GM12801 (cell line): ENCODE data around the gene HAVCR1.

ENCODE experiments used
- TF ChIP-seq, protein P1 (sequence below): IDR thresholded peaks from one replicate; pipeline ENCODE4 v1.5.1; 2011; ENCODE audit warnings: control low read depth; ENCODE audit not compliant: insufficient read length; ENCODE audit errors: extremely low read depth

HAVCR1 gene

DNA sequence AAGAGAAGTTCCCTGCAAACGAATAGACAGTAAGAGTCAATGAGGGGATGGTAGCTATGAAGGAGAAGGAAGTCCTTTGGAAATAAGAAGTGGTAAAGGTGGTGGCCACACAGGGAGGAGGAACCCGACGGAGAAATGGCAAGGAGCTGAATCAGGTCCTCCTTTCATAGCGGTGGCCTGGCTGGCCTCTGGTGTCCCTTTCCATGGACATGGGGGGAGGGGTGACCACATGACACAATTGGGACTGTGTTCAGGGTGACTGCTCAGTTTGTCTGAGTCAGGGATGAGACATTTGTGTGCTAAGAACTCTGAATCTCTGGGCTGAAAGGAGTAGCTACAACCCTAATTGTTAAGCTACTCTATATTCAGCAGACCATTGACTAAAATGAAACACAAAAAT, 67.2 kb downstream of the HAVCR1 start:
- TF ChIP-seq, protein P1, sequence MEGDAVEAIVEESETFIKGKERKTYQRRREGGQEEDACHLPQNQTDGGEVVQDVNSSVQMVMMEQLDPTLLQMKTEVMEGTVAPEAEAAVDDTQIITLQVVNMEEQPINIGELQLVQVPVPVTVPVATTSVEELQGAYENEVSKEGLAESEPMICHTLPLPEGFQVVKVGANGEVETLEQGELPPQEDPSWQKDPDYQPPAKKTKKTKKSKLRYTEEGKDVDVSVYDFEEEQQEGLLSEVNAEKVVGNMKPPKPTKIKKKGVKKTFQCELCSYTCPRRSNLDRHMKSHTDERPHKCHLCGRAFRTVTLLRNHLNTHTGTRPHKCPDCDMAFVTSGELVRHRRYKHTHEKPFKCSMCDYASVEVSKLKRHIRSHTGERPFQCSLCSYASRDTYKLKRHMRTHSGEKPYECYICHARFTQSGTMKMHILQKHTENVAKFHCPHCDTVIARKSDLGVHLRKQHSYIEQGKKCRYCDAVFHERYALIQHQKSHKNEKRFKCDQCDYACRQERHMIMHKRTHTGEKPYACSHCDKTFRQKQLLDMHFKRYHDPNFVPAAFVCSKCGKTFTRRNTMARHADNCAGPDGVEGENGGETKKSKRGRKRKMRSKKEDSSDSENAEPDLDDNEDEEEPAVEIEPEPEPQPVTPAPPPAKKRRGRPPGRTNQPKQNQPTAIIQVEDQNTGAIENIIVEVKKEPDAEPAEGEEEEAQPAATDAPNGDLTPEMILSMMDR = no peak

DNA sequence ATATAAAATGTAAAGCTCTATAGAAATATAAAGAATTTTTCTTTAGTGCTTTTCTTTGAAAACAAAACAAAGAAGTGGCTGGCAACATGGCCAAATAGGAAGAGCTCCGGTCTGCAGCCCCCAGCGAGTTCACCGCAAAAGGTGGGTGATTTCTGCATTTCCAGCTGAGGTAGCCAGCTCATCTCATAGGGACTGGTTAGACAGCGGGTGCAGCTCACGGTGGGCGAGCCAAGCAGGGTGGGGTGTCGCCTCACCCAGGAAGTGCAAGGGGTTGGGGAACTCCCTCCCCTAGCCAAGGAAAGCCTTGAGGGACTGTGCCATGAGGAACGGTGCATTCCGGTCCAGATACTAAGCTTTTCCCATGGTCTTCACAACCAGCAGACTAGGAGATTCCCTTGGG, 74.9 kb downstream of the HAVCR1 start:
- TF ChIP-seq, protein P1 = no peak

DNA sequence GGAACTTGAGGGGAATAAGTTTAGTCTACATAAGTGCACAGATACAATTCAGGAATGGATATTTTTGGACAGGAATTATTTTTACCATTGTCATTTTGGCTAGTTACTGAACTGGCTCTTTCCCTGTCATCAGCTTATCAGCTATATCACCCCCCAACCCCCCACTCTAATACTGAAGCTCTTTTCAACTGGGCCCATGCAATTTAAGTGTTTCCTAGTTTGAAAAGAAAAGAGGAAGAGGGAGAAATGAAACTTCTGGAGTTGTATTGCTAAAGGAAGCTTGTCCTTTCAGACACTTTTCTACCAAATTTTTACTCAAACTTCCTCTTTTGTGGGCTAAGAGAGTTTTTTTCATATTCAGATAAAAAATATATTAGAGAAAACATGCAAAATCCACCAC, 77.4 kb downstream of the HAVCR1 start:
- TF ChIP-seq, protein P1 = no peak
